Vagina (tissue), 2 donors: Measurements from ENCODE around the gene IMPA2. TPM values are rescaled to one million over a fixed set of nuclear protein-coding genes. Genes with fewer than 3 reads are reported as not detected.

Experiments
- DNase-seq, 2 donors: peaks; one replicate each; pipeline ENCODE4 v3.0.0-alpha.2; 2017; ENCODE audit errors: extremely low spot score in 2 of 2
- H3K27ac ChIP-seq: fragments of 200-600 bp; sonication (generic); one replicate; pipeline ENCODE4 v1.5.1; 2019
- H3K27me3 ChIP-seq: fragments of 200-600 bp; sonication (generic); one replicate; pipeline ENCODE4 v1.5.1; 2019
- H3K36me3 ChIP-seq, 2 donors: fragments of 200-600 bp; sonication (generic); one replicate each; pipeline ENCODE4 v1.5.1; 2017 to 2019
- H3K4me1 ChIP-seq: fragments of 200-600 bp; sonication (generic); one replicate; pipeline ENCODE4 v1.5.1; 2019
- H3K4me3 ChIP-seq, 2 donors: fragments of 200-600 bp; sonication (generic); 1 replicate in 1 of 2; 2 replicates in 1 of 2; pipeline ENCODE4 v1.5.1; 2016 to 2019
- H3K9me3 ChIP-seq: fragments of 200-600 bp; sonication (generic); one replicate; pipeline ENCODE4 v1.5.1; 2019
- POLR2A ChIP-seq, 2 donors: fragments of 450-650 bp; IDR thresholded peaks; one replicate each; pipeline ENCODE4 v1.6.1; 2017; ENCODE audit warnings: antibody characterized with exemption in 2 of 2, mild to moderate bottlenecking in 2 of 2, moderate library complexity in 2 of 2
- POLR2AphosphoS5 ChIP-seq, 2 donors: sonication (generic); formaldehyde crosslinking; IDR thresholded peaks; one replicate each; pipeline ENCODE4 v1.9.0; 2017; ENCODE audit warnings: antibody characterized with exemption in 2 of 2, mild to moderate bottlenecking in 2 of 2, low read depth in 1 of 2; ENCODE audit not compliant: insufficient read depth in 1 of 2
- intact Hi-C: fragments of 100-400 bp; cut with DNase I; formaldehyde crosslinking; loops from one replicate; pipeline ENCODE4 v1.15.1; 2023
- total RNA-seq: library from RNA; depleted of rRNA; stranded (reverse); fragments of >200 nt; gene quantifications from one replicate; pipeline ENCODE4 v1.2.3, GENCODE V29; 2016
- TF ChIP-seq, protein P1 (sequence below), 3 experiments: fragments of 450-650 bp in 2 of 3; fragments of 200-600 bp in 1 of 3; sonication (generic) in 1 of 3; IDR thresholded peaks; one replicate each; pipeline ENCODE4 v1.5.1; 2017 to 2019; ENCODE audit warnings: antibody characterized with exemption in 3 of 3, mild to moderate bottlenecking in 2 of 3, moderate library complexity in 2 of 3

IMPA2 gene
- total RNA-seq, 1 donor from 2014 or later: 128 TPM

DNA sequence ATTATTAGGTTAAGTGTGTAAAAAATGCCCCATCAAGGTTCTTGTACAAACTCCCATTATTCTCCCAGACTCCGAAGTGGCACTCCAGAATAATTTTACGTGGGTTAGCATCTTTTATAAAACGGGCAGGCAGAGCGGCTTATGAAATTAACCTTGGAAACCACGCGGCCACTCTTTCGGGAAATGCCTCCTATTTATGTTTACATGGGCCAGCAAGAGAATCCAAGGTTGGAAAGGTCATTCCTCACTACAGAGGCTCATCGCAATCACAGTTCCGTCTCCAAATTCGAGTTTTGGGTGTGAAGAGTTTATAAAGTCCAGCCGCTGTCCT lies 1.2 kb upstream of the IMPA2 start:
- Histone ChIP-seq H3K4me1 (peaks cover 31% of the 10 kb centered on the region), H3K36me3 (no peaks in the 10 kb centered on the region), H3K27ac (peak overlapping the region; percentile 97), H3K9me3 (no peaks in the 10 kb centered on the region), H3K4me3 (peak overlapping the region; percentile 91), H3K27me3 (no peaks in the 10 kb centered on the region)
- intact Hi-C loops: loop anchor here (2.0 to 5.0 kb wide), 2 partner anchors 33 to 71 kb away; partner anchors contain the start of gene MPPE1
- DNase-seq: no peak
- no peak for TF ChIP-seq POLR2A (IDR thresholded peaks at IDR 0.05)
- TF ChIP-seq, protein P1, sequence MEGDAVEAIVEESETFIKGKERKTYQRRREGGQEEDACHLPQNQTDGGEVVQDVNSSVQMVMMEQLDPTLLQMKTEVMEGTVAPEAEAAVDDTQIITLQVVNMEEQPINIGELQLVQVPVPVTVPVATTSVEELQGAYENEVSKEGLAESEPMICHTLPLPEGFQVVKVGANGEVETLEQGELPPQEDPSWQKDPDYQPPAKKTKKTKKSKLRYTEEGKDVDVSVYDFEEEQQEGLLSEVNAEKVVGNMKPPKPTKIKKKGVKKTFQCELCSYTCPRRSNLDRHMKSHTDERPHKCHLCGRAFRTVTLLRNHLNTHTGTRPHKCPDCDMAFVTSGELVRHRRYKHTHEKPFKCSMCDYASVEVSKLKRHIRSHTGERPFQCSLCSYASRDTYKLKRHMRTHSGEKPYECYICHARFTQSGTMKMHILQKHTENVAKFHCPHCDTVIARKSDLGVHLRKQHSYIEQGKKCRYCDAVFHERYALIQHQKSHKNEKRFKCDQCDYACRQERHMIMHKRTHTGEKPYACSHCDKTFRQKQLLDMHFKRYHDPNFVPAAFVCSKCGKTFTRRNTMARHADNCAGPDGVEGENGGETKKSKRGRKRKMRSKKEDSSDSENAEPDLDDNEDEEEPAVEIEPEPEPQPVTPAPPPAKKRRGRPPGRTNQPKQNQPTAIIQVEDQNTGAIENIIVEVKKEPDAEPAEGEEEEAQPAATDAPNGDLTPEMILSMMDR (IDR thresholded peaks at IDR 0.05): no peak

DNA sequence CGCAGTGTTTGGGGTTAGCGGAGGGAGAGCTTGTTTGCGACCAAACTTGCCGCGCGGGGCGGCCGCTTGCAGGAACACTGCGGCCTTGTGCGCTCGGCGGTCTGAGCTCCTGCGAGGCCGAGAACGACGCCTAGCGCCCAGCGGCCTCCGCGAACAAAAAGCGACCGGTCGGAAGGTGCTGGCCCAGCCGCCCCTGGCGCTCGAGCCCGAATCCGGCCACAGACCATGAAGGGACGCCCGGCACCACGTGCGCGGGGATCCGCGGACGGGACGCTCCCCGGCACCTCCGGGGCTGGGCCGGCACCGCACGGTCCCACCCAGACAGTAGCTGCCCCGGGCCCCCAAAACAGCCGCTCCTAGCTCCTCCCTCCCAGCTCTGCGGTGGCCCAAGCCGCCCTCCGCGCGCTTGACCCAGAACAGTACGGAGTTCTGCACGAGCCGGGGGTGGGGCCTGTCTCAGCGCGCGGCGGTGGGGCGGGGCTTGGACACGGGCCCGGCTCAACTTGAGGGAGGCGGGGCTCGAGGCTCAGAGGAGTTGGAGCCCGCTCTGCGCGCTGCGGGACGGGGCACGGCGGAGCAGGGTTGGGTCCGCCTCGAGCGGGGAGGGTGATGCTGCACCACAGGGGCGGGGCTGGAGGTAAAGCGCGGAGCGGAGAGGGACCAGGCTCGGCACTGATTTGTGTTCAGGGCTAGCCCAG lies 664 bp upstream of the IMPA2 start:
- H3K27me3 ChIP-seq: no peaks in the 10 kb centered on the region
- H3K27ac ChIP-seq: peak overlapping the region; percentile 97
- peaks cover 33% of the 10 kb centered on the region for H3K4me1 ChIP-seq
- H3K4me3 ChIP-seq: peak overlapping the region; percentile 91
- no peaks in the 10 kb centered on the region for H3K9me3 ChIP-seq
- DNase-seq: peak in 1 of 2 donors; percentile 99
- TF ChIP-seq, protein P1 (IDR thresholded peaks at IDR 0.05): no peak
- TF ChIP-seq POLR2A (IDR thresholded peaks at IDR 0.05) (peak in 1 of 2 donors; percentile 80), POLR2AphosphoS5 (IDR thresholded peaks at IDR 0.05; ENCODE audit: insufficient read depth in 1 of 2, low read depth in 1 of 2) (peak; percentile 62 to 97)
- no peaks in the 10 kb centered on the region for H3K36me3 ChIP-seq
- intact Hi-C loops: loop anchor here (2.0 to 5.0 kb wide), 2 partner anchors 33 to 72 kb away; partner anchors contain the start of gene MPPE1

DNA sequence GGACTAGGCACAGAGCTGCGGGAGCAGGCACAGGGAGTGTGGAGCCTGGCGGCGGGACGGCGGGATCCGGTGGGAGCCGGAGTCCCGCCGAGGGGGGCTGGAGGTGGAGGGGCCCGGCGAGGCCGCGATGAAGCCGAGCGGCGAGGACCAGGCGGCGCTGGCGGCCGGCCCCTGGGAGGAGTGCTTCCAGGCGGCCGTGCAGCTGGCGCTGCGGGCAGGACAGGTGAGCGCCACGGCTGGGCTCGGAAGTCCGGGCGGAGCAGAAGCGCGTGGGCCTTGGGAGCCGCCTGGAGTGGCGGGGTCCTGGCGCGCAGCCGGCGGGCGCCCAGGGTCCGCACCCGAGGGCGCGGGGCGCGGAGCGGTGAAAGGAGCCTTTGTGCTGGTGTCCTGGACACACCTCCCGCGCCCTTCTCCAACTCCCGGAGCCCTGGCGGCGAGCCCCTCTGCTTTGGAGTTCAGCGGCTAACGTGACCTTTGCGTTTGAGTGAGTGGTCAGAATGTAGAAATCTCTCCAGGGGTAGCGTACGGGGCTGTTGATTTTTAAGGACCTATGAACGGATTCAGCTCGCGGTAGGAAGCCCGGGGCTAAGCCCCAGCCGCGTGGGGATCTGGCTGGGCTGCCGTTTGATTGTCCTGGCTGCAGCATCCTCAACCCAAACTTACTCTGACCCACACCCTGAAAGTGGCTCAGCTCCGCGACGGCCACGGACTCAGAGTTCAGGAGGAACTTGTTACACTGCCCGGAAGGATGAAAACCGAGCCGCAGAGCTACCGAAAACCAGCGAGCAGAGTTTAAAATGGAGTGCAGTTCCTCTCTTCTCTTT lies 448 bp downstream of the IMPA2 start:
- Histone ChIP-seq H3K27ac (peak overlapping the region; percentile 97), H3K4me1 (peaks cover 37% of the 10 kb centered on the region), H3K36me3 (no peaks in the 10 kb centered on the region), H3K27me3 (no peaks in the 10 kb centered on the region), H3K4me3 (peak overlapping the region; percentile 91), H3K9me3 (no peaks in the 10 kb centered on the region)
- TF ChIP-seq POLR2AphosphoS5 (IDR thresholded peaks at IDR 0.05; ENCODE audit: insufficient read depth in 1 of 2, low read depth in 1 of 2) (peak in 1 of 2 donors; percentile 41), POLR2A (IDR thresholded peaks at IDR 0.05) (peak in 1 of 2 donors; percentile 80)
- TF ChIP-seq, protein P1 (IDR thresholded peaks at IDR 0.05): no peak
- intact Hi-C loops: loop anchor here (2.0 to 5.0 kb wide), 2 partner anchors 34 to 73 kb away; partner anchors contain the start of gene MPPE1
- no peak for DNase-seq

DNA sequence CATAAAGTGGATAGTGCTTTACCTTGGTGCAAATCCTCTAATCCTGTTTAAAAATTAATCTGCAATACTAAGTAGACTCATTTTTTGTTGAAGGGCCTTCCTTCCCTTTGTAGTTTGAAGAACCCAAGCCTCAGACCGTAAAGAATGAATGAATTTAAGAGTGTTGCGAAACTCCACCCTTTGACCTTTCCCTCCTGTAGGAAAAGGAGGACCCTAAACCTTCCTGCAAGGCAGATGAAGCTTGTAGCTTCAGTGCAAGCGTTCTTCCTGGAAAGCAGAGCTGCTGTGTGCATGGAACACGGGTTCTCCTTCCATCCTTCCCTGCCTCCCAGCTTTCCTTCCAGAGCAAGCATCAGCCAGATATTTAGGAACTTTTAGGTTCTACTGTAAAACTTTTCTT lies 1.7 kb downstream of the IMPA2 start:
- no peak for DNase-seq
- Histone ChIP-seq H3K36me3 (no peaks in the 10 kb centered on the region), H3K27ac (peak overlapping the region; percentile 97), H3K27me3 (no peaks in the 10 kb centered on the region), H3K9me3 (no peaks in the 10 kb centered on the region), H3K4me1 (peaks cover 50% of the 10 kb centered on the region), H3K4me3 (peak overlapping the region; percentile 91)
- intact Hi-C loops: loop anchor here (5.0 kb wide), 1 partner anchor 36 kb away; no protein-coding TSS in a partner anchor
- no peak for TF ChIP-seq POLR2A (IDR thresholded peaks at IDR 0.05)
- TF ChIP-seq, protein P1 (IDR thresholded peaks at IDR 0.05): no peak
- no peak for TF ChIP-seq POLR2AphosphoS5 (IDR thresholded peaks at IDR 0.05; ENCODE audit: insufficient read depth in 1 of 2, low read depth in 1 of 2)
